Activated CD4-positive, alpha-beta T cell treated with anti-CD3 and anti-CD28 coated beads, Interleukin-2, Interleukin-4, amounts not matched to agents 100 ng/mL and 50 ng/mL, durations not matched to agents 16 hours and 8 hours (primary cell): ENCODE measurements around the gene MIP.
A peak's percentile ranks its signal among the peaks of the same experiment; 100 is the strongest.
"Not testable (repeated sequence)": the region's sequence is repeated elsewhere in the genome, so short reads cannot be mapped to it uniquely, and the experiment has no call there.

Experiments used
- DNase-seq: peaks from one replicate; pipeline ENCODE4 v3.0.0-alpha.2; 2020; ENCODE audit warnings: low spot score

MIP gene

DNA sequence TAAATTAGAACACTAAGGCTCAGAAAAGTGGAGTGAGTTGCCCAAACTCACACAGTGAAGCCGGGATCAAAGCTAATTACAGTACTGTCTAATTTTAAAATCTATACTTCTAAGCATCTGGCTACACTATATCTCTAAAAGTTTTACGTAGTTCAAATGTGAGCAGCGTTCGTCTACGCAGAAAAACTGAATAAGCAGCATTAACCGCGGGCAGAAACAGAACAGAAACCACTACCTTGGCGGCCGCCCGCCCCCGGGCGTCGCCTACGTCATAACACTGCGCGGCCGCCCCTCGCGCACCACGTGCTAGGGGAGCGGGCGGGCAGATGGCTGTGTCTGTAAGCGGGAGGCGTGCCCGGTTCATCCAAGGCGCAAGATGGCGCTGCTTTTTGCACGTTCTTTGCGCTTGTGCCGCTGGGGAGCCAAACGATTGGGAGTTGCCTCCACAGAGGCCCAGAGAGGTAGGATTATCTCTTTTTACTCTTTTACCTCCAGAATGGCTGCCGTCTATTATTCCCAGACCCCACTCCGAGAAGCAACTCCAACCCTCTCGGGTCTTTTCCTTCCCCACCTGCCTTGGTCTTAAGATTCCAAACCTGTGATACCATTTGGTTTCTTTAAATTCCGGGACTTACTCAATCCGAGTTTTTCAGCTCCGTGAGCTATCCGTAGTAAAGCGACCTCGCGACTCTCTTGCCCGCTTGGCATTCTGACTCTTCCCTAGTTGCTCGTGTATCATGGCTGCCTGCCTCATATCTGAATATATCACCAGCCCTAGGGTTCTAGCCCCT lies 14.0 kb upstream of the MIP start, which contains the start of gene SPRYD4:
SPRYD4 (plus strand) TSS at position 363 of the 791 bp plus-strand sequence; CDS start at position 377, 14 bp downstream.
- peak; percentile 95 for DNase-seq

DNA sequence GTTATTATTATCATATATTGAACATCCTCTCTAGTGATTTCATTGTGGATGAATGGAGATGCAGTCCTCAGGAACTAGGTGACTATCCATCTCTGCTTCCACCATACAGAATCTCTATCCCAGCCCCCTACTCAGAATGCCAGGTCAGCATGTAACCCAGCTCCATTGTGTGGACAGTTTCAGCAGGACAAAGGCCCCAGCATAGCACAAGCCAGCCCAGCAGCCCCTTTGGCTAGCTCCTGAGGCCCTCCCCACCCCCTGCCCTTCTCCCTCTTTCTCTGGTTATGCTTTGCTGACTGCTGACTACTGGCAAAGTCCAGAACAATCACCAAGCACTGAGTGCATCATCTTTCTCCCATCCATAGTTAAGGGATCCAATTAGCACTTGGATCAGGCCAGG lies 8.1 kb upstream of the MIP start:
- DNase-seq = no peak

DNA sequence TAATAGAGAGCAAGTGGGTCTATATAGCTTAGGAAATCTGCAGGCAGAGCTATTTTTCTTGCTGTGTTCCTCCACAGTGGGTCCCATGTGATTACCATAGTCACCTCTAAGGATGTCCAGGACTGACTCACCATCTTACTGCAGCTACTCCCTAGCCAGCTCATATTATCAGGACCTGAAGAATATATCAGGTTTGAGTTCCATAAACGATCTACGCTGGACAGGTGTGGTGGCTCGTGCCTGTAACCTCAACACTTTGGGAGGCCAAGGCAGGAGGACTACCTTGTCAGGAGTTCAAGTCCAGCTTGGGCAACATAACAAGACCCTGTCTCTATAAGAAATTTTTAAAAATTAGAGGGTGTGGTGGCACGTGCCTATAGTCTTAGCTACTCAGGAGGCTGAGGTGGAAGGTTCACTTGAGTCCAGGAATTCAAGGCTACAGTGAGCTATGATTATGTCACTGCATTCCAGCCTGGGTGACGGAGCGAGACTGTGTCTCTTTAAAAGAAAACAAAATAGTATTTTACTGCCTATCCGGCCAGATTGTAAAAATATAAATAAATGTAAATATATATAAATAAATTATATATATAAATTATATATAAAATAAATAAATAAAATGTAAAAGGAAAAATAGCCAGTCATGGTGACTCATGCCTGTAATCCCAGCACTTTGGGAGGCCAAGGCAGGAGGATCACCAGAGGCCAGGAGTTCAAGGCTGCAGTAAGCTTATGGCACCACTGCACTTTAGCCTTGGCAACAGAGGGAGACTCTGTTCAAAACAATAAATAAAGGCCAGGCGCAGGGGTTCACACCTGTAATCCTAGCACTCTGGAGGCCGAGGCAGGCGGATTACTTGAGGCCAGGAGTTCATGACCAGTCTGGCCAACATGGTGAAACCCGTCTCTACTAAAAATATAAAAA lies 7.0 kb upstream of the MIP start:
- no peak for DNase-seq

DNA sequence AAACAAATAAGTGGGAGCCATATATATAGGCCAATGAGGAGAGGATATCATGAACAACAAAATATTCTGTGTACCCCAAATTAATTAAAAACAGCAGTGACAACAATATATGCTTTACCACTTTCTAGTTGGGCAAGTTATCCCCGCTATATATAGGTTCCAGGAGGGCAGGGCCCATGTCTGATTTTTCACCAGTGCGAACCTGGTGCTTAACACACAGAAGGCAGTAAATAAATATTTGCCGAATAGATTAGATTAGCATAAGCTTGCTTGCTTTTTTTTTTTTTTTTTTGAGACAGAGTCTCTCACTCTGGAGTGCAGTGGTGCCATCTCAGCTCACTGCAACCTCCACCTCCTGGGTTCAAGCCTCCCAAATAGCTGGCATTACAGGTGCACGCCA lies 3.4 kb upstream of the MIP start:
- no peak for DNase-seq

DNA sequence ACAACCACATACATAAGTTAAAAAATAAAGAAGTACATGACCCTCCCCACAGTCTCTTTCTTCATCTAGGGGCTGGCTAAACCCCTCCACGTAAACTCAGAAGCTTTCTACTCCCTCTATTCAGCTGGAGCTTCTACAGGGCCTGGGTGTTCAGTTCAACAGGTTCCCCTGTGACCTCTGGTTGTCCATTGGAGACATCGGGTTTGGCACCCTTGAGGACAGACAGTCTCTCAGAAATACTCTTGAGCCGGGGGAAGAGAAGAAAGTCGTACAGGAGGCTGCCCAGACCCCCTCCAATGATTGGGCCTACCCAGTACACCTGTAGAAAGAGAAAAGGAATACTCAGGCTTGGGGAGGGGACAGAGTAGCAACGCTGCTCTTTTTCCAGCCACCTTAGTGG lies 3.3 kb downstream of the MIP start:
- no peak for DNase-seq

DNA sequence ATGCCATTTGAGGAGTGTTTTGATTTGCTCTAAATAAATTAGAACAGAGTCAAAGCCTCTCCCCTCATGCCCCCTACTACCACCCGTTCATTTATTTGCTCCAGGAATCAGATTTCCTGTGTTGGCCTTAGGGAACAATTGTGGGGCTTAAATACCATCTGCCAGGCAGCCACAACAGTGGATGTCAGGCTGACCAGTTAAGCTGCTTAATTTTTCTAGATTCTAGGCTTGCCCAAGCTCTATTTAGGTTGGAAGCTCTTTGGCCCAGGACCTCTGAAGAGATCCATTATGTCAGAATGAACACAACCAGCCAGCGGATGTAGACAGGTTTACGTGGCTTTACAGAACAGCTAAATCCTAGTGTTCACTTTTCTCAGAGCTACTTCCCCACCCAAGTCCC lies 4.2 kb downstream of the MIP start:
- DNase-seq = no peak

DNA sequence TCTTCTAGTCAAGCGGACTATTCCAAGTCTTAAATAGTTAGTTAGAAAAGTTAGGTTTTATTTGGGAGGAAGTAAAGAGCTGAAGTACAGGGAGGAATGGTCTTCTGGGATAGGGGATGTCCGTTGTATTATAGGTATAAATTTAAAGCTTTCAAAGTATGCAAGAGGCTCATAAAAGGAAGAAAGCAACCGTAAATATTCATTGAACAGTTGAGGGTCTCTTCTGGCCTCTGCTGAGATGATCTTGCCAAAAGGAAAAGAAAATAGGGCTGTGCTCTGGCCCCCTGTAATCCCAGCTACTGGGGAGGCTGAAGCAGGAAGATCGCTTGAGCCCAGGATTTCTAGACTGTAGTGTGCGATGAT lies 4.9 kb downstream of the MIP start:
- no peak for DNase-seq

DNA sequence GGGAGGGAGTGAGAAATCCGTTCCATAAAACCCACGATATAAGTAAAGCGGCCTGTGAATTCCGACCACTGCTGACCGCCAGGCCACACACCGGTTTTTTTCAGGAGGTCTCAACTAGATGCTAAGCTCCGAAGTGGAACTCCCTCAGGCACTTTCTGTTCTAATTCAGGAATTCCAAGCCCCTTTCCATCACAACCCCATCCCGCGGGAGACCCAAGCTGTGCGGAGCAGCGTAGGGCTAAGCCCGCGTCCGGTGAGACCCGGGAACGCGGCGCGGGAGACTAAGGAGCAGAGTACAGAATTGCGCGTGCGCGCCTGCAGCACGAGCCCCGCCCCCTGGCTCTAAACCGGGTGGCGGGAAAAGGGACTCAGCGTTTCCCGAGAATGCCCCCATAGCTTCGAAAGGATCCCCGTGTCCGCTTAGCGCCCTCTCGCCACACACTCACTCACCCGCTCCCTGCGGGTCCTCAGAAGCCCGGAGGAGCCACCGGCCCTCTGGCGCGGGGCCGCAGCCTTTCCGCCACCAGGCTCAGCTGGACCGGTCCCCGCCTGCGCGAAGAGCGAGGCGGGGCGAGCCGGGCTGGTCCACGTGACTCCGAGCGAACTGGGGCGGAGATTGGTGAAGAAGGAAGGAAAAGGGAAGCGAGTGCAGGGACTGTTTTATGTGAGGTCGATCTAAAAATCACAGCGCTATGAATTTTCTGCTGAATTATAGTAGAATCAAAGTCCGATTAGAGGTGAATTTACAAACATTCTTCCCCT lies 5.4 kb downstream of the MIP start, which contains the start of gene TIMELESS:
TIMELESS (minus strand) TSS at position 567 of the 762 bp plus-strand sequence. CDS start 15,256 bp downstream, outside the sequence.
- peak; percentile 89 for DNase-seq

DNA sequence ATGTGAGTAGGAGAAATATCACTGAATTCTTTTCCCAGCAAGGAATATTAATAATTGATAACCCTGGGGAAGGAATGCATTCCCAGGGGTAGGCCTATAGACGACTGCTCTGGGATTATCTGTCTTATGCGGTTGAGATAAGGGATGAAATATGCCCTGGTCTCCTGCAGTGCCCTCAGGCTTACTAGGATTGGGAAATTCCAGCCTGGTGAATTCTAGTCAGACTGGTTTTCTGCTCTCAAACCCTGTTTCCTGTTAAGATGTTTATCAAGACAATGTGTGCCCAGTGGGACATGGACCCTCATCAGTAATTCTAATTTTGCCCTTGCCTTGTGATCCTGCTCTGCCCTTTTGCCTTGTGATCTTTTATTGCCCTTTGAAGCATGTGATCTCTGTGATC lies 11.2 kb downstream of the MIP start:
- not testable (repeated sequence) for DNase-seq

DNA sequence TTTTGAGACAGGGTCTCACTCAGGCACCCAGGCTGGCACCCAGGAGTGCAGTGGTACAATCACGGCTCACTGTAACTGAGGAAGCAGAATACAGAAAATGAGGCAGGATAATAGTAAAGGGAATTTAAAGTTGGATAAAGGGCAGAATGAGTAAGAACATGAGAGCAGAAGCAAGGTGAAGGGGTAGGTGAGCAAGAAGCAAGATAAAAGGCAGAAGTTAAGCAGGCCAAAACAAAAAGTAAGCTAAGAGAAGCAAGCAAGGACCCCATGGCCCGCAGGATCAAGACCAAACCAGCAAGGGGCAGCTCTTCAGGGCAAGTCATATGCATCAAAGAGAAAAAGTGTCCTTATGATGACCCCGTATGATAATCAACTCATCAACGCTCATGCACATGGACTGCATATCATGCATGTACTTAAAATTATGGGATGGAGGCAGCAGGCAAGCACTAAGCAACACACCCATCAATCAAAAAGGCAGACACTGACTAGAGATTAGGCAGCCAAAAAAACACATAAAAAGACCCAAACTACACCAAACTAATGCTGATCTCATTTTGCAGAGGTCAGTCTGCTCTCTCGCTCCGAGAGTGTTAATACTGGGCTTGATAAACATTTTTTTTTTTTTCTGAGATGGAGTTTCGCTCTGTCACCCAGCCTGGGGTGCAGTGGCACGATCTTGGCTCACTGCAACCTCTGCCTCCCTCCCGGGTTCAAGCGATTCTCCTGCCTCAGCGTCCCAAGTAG lies 16.9 kb downstream of the MIP start:
- no peak for DNase-seq

DNA sequence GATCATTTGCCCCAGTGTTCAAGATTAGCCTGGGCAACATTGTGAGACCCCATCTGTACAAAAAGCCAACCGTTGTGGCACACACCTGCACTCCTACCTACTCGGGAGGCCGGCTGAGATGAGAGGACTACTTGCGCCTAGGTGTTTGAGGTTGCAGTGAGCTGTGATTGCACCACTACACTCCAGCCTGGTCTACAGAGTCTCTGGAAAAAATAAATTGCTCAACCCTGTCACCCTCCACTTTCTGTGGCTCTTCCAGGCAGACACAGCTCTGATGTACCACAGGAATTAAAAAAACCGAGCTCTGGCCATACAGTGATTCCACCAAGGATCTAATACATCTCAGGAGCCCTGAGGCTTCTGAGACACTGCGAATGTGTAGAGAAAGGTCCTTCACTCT lies 19.6 kb downstream of the MIP start:
- no peak for DNase-seq

DNA sequence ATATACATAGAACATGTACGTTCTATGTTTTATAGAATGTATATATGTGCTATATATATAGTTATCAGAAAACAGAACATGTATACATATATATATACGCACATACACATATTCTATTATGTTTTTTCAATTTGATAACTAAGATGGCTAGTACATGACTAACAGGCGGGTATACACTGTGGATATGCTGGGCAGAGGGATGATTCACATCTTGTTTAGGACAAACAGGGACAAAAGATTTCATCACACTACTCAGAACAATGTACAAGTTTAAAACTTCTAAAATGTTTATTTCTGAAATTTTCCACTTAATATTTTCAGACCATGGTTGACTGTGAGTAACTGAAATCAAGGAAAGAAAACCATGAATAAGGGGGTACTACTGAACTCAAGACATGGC lies 22.6 kb downstream of the MIP start:
- DNase-seq = no peak

DNA sequence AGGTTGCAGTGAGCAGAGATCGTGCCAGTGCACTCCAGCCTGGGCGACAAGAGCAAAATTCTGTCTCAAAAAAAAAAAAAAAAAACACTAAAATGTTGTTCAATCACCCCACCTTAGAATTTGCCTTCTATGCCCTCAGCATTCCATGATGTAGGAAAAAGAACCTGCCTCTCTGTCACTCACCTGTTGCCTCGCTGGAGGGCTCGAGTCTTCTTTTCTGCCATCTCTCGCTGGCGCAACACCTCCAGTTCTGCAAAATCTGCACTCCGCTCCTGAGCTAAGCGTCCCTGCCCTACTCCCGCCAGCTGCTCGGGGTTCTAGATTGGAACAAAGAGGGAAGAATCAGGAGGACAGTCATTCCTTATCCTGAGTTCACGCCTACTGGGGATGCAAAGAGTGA lies 23.2 kb downstream of the MIP start:
- no peak for DNase-seq

DNA sequence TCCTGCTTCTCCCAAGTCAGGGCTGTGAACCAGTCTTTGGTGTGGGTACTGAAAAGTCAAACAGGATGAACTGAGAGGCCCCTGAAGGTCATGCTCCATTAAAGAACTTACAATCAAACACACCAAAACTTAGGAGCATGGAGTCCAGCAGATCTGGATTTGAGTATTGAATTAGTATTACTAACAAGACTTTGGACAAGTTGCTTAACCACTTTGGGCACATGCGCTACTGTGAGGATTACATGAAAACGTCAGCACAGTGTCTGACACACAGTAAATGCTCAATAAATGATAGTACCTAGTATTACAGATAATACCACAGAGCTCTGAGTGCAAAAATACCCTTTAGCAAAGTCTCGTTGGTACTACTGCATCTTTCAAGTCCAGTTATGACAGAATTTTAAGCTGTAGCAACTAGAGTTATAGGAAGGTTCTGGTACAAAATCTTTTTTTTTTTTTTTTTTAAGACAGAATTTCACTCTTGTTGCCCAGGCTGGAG lies 28.5 kb downstream of the MIP start:
- DNase-seq = no peak

DNA sequence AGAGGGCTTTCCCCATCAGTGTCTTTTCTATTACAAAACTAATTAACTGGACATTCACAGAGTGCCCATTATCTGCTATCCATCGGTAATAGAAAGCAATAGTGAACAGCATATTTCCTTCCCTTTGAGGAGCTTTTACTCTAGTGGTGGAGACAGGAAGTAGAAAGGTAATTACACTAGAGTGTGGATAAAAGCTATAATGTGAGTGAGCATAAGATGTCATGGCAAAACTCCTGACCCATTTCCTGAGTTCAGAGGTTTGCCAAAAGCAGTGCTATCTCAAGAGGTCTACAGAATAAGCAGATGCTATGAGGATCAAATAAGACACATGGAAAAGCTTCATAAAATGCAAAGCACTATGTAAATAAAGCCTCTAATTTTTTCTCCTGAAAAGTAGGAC lies 29.3 kb downstream of the MIP start:
- no peak for DNase-seq

DNA sequence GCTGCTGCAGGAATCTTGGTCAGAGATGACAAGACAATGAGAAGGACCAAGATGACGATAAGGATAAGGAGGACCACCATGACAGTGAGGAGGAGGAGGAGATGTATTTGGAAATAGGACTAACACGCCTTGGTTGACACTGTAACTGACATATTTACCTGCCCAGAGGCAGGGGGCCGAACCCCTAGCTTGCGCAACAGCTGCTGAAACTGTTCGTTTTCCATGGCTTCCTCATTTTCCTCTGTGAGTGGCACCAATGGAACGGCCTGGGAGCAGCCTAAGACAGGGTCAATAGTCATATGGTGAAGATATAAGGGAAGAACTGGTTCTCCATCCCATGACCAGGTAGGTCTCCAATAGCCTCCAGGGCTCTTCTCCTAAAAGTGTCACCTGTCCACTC lies 34.0 kb downstream of the MIP start:
- DNase-seq = no peak

DNA sequence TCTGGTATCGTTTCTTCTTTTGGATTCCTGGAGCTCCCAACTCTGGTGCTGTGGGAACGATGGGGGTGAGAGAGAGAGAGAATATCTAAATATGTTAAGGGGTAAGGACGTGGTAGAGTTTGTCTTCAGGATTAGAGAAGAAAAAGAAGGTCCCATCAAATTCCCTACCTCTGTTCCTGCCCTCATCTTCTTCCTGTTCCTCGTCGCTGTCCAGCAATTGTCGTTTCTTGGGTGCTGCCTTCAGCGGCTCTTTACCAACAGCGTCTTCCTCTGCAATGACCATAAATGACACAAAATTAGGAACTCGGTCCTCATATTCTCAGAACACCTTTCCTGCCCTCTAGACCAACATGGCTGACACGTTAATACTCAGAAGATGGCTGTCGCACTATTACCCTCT lies 36.7 kb downstream of the MIP start:
- DNase-seq = no peak

DNA sequence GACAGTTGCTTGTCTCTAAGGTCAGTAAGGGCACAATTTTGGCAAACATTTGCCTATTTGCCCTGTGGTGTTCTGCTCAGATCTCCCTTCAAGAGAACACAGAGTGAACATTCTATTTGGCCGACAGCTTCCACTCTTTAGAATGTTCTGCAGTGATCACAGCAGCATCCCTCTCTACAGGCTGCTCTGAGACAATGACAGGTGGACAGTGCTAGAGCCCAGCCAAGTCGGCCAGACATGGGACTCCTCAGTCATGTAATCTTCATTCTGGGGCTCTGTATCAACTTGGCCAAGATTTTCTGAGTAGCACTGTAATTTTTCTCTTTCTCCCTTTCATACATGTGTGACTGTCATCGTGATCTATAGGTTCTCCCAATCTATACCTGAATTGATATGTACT lies 40.1 kb downstream of the MIP start:
- DNase-seq = no peak

DNA sequence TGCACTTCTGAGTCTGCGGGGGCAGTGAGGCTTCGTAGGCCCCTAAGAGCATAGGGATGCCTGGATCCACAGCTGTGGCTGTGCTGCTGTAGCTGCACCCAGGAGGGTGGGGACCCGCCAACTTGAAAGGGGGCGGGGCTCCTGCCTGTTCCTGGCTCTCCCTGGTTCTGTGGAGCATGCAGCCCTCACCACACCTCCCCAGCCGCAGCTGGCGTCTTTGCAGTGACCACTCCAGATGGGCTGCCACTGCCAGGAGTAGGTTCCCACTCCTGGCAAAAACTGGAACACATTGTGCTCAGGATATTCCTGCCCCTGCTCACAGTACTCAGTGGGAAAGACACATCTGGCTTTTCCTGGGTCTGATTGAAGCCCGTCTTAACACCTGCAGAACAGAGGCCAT lies 41.1 kb downstream of the MIP start:
- DNase-seq = no peak

DNA sequence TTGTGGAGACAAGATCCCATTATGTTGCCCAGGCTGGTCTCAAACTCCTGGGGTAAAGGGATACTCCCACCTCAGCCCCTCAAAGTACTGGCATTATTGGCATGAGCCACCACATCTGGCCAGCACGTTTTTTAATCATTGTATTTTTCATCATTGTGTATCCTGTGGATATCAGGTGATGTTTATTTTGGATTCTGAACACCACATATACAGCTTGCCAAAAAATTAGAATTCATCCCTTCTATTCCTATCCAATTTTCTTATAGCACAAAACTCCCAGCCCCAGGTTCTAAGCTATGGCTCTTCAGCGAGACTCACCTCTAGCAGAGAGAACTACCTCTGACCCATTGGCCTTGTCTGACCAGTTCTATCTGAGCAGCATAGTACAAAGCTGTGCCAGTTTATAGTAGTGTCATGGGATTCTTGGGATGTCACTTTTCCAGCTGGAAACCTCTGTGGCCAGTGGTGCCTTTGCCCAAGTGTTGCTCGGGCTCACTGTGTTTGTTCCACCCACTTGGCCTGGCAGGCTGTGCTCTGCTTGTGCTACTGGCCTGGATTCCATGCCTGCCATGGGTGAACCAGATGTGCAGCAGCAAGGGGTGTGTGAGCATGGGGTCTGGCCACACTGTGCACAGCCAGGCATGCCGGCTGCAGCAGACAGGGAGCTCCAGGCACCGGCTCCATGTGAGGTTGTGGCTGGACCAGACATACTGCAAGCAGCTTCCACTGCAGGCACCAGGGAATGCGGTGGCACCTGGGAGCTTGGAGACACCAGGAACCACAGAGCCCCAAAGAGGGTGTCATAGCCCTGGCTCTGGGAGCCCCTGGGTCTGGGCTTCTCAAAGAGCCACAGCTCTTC lies 42.4 kb downstream of the MIP start:
- DNase-seq = no peak

DNA sequence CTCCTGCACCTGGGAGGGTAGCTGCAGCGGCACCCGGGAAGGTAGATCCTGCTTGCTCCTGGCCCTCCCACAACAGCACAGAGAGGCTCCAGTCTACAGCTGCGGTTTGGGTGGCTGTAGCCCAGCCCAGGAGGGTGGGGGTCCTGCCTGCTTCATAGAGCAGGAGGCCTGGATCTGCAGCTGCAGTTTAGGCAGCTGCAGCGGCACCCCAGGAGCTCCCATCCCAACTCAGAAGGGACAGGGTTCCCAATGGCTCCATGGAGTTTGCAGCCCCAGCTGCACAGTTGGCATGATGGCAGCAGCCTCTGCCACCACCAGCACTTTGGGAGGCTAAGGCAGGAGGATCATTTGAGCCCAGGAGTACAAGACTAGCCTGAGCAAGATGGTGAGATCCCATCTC lies 43.7 kb downstream of the MIP start:
- no peak for DNase-seq
